ENCODE data around the gene AJM1.

The AJM1 gene

DNA sequence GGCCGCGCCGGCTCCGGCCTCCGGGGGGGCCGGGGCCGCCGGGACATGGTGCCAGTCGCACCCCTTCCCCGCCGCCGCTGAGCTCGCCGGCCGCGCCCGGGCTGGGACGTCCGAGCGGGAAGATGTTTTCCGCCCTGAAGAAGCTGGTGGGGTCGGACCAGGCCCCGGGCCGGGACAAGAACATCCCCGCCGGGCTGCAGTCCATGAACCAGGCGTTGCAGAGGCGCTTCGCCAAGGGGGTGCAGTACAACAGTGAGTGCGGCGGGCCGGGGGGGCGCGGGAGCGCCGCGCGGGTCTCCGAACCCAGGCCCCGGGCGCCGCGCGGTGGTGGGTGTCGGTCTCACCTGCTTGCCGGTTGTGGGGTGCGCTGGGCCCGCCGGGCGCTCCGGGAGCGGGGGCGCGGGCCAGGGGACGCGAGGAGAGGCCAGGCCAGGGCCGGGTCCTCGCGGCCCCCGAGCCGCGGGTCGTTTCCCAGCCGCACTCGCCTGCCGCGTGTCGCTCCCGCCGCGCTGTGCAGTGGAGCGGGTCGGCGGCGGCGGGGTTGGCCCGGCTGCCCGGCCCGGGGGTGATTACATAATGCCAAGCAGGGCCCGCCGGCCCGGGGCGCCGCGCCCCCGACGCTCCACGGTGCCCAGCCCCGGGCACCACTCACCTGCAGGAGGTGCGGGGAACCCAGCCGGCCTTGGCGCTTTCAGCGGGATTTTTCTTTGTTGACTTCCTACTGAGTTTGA lies 34.0 kb upstream of the AJM1 start:
- DNase-seq (ENCODE audit: low read depth): no peak

DNA sequence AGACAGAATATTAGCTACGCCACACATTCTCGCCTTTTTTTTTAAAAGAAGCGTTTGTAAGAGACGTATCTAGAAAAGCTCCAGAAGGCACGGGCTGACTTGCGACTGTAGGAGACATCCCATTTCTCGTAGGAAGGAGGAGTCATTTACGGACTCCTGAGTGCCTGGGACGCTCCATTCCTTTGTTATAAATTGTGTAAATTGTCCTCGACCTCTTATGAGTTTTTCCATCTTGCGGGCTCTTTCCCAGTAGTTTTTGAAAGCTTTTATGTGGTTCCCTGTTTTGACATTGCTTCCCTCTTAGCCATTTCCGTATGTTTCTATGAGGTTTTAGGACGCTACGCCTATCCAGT lies 33.5 kb upstream of the AJM1 start:
- DNase-seq (ENCODE audit: low read depth): no peak

DNA sequence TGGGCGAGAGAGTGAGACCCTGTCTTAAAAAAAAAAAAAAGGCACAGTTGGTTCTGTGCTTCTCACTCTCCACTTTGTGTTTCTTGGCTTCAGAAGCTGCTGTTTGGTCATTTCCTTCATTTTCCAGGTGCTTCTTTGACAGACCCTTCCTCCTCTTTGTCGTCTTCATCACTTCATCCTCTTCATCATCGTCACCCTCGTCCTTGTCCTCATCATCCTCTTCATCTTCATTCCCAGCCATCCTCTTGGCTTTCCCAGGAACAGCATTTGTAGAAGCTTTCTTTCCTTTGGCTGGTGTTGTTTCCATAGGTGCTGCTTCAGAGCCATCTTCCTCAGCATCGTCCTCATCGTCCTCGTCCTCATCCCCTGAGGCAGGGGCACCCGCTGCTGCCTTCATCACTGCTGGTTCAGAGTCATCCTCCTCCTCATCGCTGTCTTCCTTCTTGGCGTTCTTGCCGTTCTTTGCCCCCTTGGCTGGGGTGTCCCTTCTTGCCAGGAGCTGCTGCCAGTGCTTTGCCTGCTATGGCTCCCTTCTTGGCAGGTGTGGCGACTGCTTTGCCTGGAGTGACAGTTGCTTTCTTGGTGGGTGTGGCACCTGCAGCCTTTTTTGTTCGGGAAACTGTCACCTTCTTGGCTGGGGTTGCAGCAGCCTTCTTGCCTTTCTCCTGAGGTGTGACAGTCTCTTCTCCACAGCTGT lies 27.4 kb upstream of the AJM1 start:
- no peak for DNase-seq (ENCODE audit: low read depth)

DNA sequence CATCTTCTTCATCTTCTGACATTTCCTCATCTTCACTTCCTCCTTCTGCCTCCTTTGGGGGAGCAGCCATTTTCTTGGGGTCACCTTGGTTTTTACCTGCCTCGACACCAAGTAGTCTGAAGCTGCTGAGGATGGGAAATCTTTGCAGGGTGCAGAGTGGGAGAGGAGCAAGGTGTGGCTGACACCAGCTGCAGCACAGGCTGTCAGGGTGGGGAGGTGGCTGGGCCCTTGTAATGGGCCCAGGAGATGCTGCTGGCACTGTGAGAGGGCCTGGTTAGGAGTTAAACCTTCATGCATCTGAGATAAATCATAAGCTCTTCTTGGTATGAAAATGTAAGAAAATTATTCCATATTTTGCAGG lies 26.9 kb upstream of the AJM1 start:
- DNase-seq (ENCODE audit: low read depth): no peak

DNA sequence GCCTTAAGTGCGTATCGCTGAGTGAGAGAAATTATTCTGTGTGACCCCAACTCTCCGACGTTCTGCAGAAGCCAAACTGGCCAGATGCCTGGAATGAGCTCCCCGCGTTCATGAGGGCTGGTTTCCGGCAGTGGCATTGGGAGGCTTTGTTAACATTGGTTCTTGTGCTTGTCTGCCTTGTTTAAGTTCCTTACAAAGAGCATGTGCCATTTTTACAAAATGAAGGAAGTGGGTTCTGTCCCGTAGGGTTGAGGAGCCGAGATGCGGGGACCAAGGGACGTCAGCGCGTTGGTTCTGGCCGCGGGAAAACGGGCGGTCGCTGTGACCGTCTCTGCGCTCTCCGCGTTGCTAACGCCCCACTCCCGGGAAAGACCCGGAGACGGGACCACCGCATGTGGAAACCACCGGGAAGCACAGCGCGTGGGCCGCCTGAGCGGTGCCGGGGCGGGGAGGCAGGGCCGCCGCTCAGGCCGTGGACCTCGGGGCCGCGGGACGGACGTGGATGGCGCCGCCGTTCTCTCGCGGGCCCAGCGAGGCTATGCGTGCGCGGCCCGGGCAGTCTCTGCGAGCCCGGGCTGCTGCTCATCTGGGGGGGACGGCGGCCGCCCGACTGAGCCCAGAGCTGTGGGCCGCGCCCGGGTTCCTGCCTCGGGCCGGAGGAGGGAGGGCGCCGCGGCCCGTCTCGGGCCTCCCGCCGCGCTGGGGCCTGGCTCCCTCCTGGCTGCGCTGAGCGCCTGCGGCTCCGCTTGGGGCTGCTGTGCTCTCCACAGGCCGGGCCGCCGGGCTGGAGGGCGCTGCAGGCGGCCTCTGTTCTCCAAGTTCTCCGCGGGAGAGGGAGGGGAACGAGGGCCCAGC lies 21.1 kb upstream of the AJM1 start:
- DNase-seq (ENCODE audit: low read depth): no peak

DNA sequence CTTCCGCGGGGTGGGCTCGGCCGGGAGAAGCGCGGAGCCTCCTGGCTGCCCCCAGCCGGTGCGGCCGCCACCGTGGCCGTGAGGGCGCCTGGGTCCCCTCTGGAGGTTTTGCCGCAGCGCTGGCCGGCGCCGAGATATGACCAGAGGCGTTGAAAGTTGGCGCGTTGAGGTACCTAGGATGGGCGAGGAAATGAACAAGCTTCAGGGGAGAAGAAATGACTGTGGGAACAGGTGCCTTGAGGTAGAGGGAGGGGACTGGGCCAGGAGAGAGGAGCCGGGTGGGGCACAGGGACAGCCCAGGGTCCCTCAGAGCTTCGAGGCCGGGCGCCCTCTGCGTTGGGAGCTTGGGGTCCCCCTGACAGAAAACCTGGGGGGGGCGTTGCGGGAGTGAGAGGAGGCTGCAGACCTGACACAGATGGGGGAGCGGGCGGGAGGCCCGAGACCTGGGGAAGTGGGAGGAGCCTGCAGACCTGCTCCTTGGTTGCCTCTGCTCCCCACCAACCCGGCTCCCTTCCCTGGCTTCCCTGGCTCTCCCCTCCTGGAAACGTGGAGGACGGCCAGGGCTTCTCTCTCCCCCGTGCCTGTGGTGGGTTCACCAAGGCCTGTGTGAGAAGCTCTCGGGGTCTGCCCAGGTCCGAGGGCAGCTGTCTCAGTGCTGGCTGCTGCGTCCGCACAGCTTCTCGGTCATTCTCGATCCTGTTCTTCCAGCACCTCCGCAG lies 20.3 kb upstream of the AJM1 start:
- DNase-seq (ENCODE audit: low read depth): no peak

DNA sequence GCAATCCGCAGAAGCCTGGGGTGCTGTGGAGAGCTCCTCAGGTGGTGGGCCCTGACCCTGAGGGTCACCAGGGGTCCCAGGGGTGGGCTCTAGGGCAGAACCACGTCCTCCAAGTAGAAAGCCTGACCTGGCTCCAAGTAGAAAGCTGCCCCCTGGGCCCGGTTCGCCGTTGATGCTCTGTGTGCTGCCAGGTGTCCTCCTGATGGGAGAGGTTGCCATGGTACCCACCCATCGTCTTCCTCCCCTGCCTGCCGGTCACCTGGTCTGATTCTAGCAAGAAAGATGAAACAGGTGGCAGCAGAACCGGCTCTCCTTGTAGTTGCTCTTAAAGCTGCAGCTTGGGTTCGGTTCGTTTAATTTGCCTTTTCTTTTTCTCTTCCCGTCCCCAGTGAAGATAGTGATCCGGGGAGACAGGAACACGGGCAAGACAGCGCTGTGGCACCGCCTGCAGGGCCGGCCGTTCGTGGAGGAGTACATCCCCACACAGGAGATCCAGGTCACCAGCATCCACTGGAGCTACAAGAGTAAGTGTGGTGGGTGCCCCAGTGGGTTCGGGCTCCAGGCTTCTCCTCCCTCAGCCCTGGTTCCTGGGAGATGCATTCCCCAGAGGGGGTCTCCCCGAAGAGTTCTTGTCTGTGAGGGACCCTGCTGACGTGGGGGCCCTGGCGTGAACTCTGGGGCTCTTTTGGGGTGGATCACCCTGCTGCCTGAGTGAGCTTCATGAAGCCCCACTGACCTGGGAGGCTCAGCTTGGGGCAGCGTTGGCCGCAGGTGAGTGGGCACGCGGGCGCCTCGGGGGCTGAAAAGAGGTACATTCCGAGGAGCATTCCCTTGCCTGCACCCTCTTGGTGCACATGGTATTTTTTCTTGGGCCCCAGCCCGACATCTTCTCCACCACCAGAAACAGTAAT lies 18.9 kb upstream of the AJM1 start:
- no peak for DNase-seq (ENCODE audit: low read depth)

DNA sequence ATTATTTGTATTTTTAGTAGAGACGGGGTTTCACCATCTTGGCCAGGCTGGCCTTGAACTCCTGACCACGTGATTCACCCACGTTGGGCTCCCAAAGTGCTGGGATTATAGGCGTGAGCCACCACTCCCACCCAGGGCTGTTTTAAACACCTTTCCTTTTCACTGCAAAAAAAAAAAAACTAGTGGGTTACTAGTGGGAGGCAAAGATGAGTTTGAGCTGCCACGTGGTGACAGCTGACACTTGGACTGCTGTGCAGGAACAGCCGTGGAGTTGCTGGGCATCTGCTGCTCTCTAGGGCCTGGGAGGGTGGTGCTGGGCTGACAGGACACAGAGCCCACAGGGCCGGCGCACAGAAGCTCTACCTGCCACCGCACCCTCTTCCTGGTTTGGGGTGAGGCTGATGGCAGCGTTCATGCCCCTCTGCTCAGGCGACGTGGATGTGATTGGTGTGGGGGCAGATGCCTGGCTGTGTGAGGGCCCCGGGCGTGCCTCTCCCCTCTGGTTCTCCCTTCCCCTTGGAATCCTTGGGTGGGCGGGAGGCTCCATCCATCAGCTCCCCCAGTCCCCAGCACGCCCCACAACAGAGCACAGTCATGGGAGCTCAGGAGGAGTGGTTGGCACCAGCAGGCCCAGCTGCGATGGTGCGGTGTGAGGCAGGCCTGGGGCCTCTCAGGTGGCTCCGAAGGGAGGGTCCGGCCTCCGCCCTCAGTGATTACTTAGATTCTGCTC lies 17.6 kb upstream of the AJM1 start:
- DNase-seq (ENCODE audit: low read depth): no peak

DNA sequence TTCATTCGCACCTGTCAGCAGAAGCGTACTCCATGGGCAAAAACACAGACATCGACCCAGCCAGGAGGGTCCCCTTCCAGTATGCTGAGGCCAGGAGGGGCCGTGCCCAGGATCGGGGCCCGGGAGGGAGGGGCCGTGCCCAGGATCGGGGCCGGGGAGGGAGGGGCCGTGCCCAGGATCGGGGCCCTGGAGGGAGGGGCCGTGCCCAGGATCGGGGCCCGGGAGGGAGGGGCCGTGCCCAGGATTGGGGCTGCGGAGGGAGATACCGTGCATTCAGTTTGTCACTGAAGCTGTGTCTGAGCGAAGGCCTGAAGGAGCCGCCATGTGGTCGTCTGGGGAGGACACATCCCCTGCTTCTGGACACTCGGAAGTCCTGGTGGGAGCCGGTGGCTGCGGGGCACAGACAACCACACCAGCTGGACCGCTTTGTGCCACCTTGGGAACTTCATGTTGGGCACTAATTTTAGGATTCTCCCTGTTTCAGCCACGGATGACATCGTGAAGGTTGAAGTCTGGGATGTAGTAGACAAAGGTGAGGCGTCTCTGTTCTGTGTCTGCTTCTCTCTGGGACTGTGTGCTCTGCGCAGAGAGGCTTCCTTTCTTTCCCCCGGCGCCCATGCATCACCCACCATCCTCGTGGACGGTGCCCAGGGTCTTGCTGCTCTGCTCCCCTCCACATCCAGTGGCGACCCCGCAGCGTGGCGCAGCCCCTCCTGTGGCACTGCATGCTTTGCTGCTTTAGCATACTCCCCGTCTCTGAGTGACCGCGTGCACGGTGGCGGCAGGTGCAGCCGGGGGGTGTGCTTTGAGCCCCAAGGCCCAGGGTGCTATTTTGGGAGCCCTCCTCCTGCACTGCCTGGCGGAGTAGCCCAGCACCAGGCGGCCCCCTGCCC lies 16.7 kb upstream of the AJM1 start:
- no peak for DNase-seq (ENCODE audit: low read depth)

DNA sequence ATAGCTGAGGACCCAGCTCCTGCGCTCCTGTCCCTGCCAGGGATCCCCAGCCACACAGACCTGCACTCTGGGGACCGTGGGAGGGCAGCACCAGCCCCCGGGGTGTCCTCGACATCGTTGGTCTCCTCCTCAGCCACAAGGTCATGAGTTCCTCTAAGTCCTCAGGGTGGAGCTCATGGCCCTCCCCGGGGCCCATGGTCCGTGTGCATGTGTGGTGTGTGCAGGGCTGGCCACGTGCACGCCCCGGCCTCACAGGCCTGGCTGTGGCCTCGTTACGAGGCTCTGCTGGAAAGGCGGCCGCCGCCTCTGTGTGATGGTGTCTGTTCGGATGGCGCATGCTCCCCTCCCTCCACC lies 16.1 kb upstream of the AJM1 start:
- DNase-seq (ENCODE audit: low read depth): no peak

DNA sequence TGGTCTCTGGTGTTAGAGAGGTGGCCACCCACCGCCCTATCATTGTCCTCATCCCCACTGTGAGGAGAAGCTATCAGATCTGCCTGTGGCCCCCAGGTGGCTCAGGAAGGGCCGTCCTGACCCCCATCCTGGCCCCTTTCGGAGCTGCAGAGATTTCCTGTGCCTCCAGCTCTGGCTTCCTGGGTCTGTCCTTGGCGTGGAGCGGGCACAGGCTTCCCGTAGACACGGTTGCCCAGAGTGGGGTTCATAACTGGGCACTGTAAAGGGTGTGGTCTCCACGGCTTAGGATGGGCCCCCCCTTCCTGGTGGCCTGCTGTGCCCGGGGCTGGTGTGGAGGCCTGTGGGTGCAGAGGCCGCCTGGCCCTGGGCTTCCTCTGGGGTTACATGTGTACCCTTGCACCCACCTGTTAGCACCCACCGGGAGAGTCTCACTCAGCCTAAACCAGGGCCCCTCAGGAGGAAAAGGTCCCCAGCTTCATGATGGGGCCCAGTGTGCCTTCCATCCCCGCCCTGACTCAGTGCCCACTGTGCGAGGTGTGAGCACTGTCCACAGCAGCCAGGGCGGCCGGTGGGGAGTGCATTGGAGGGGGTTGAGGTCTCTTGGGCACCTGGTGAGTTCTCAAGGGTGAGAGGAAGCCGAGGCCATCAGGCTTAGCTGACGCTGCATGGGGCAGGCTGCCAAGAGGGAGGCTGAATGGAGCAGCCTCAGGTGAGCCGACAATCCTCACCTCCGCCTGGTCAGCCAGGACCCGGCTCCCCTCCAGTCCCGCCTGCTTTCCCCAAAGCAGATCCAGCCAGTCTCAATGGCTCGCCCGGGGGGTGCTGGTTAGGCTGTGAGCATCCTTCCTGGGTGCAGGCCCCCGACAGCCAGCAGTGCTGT lies 15.3 kb upstream of the AJM1 start:
- no peak for DNase-seq (ENCODE audit: low read depth)

DNA sequence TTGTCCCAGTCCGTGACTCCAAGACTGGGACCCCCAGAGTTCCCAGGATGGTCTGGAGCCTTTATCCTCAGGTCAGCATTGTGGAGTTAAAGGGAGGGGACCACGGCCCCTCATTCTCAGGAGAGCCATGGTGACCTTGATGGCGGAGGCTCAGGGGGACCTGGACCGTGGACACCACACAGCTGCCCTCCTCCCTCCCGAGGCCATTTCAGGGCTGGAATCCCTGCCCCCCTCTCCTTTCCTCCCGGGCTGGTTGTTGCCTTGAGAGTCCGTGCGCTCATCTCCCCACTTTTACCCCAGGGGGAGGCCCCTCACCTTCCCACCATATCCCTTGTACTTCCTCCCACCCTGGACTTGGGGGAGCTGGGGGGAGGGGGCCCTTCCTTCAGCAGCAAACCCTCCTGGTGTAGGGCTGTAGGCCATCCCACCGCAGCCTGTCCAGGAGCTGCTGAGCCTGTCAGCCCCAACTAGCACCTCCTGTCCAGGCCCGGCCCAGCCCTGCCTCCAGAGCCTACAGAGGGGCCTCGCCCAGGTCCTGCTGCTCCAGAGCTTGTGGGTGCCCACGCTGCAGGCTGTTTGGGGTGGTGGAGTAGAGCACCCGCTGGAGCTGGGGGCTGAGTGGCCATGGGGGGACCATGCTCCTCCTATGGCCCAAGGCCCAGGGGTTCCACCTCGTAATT lies 14.3 kb upstream of the AJM1 start:
- DNase-seq (ENCODE audit: low read depth): no peak

DNA sequence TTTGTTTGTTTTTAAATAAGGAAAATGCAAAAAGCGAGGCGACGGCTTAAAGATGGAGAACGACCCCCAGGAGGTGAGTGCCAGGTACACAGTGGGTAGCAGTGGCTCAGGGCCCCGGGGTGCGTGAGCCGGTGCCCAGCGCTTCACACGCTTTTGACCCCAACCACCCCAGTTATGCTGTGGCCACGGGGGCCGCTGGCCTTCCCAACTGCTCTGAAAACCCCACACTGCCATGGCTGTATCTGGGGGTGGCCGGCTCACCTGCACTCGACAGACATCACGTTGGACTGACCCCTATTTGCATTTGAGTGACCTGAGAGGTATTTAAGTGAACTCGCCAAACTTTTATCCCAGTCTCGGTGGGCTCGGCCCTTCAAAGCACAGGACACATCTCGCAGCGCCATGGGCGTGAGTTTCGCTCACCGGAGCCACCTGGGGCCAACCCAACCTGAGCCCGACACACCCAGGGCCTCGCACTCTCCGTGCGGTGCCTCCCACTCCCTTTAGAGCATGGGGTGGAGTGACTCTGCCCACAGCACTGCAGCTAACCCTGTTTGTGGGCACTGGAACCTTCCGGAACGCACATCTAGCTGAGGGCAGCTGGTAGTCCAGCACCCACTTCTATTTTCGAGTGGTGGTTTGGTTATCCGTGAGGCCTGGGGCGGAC lies 13.7 kb upstream of the AJM1 start:
- no peak for DNase-seq (ENCODE audit: low read depth)

DNA sequence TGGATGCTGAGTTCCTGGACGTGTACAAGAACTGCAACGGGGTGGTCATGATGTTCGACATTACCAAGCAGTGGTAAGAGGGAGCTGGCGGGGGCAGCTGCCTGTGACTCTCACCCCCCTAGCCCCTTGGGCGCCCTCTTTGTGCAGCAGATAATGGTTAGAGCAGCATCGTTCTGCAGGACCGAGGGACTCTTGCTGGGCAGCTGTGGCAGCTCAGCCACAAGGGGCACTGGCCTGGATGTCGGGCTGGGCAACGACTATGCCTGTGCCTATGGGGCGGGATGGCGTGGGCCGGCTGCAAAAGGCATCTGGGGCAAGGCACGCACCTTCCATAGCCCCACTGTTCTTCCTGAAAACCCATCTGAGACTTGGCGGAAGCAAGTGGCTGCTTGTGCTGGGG lies 12.9 kb upstream of the AJM1 start:
- DNase-seq (ENCODE audit: low read depth): no peak

DNA sequence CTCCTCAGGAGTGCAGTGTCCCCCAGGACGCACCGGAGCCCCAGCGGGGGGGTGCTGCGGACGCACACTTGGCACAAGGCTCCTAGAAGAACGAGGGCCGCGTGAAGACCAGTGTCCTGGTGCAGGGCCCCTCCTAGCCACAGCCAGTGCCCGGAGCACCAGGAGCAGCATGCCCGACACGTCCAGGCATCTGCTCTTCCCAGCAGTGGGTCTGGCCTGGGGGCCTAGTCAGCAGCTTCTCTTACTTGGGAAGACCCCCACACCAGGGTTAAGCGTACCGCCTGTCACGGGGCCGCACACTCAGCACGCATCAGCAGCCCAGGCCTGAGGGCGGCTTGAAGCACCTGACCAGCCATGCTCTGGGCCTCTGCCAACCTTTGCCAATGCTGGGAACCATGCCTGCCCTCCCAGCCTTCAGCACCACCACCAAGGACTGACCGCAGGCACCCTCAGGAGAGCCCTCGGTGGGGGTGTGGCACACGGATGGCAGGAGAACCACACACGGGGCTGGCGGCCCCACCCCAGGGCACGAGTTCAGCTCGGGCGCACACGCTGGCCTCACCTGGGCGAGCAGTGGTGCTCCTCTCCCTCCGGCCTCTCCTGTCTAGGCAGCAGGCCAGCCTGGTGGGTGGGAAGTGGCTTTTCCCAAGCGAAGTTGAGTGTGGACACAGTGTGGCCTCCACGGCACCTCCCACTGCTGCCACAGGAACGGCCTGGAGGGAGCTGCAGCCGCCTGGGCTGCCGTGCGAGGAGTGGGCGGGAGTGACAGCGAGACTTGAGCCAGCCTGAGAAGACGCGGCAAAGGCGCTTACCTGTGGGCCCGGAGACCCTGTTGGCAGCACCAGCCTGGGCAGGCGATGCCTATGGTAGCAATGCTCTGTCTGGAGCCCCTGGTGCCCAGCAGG lies 12.0 kb upstream of the AJM1 start:
- no peak for DNase-seq (ENCODE audit: low read depth)

DNA sequence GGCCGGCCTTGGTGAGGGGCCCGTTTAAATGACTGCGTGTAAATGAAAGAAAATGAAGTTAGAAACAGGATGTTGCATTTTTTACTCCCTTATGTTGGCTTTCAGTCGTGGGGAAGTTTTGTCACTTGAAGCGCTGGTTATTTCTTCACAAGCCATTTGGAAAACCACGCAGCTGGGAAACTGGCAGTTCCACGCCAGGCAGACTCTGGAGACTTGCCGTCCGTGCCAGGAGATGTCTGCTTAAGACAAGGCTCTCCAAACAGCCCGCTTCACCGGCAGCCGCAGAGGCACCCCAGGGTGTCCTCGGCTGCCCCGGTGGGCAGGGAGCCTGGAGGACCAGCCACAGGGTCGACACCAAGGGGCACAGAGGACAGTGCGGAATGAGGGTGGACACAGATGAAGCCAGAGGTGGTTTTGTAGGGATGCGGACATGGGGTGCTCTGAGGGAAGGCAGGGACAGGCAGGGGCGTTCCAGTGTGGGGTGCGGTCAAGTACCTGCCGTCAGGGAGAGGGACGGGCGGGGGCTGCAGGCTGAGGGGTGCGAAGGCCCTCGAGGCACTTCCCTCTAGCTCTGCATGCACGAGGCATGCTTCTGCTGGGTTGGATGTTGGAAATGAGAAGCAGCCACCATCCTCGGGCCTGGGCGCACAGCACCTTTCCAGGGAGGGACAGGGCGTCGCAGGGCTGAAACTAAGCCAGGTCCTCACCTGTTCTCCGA lies 11.1 kb upstream of the AJM1 start:
- no peak for DNase-seq (ENCODE audit: low read depth)

All from fibroblast of the conjunctiva (primary cell).